ENCODE measurements around the gene SWAP70. TPM values are rescaled to one million over a fixed set of nuclear protein-coding genes. Genes with fewer than 3 reads are reported as not detected.

SWAP70 gene
- total and polyA plus RNA-seq, 2 of the 13 experiments (the other 11 are each of a cell fraction or from before 2014, with no cell fraction given) = 4.6 to 8.7 TPM

DNA sequence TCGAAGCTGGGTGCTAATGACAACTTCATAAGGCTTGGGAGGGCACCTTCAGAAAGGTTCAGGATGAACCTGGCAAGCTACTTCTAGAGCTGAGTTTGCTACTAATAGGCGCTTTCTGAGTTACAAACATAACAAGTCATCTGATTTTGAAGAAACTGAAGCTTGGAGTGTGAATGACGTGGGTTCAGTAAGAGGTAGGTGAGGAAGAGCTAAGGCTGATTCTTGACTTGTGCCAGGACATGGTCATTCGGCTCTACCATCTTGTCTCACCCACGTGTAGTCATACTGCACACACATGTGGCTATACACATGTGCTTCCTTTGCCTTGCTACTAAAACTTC is 56.4 kb downstream of the SWAP70 start:
- POLR2A ChIA-PET = no interaction called here
- CTCF ChIA-PET (ENCODE audit: low intra/inter-chr PET ratio, low total read pairs) = no interaction called here
- H3K4me3 ChIP-seq (replicated peaks in 1 of 3; ENCODE audit: insufficient read depth in 1 of 3, low read depth in 2 of 3, low read length in 3 of 3) = no peak overlapping the region
- no peaks in the 10 kb centered on the region for H3K27me3 ChIP-seq (ENCODE audit: control insufficient read depth in 1 of 2, insufficient read depth in 2 of 2, low read length in 2 of 2)
- peaks cover 0 to 2% of the 10 kb centered on the region in 2 experiments; a peak in 2 of 5 replicates for H3K36me3 ChIP-seq (replicated peaks in 1 of 2; ENCODE audit: control insufficient read depth in 1 of 2, insufficient read depth in 2 of 2, low read length in 2 of 2)
- TF ChIP-seq ZNF547 (CRISPR knock-in tag; IDR thresholded peaks at IDR 0.05) = no peak
- TF ChIP-seq, protein P1, sequence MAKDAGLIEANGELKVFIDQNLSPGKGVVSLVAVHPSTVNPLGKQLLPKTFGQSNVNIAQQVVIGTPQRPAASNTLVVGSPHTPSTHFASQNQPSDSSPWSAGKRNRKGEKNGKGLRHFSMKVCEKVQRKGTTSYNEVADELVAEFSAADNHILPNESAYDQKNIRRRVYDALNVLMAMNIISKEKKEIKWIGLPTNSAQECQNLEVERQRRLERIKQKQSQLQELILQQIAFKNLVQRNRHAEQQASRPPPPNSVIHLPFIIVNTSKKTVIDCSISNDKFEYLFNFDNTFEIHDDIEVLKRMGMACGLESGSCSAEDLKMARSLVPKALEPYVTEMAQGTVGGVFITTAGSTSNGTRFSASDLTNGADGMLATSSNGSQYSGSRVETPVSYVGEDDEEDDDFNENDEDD (CRISPR knock-in tag; IDR thresholded peaks at IDR 0.05; ENCODE audit: borderline replicate concordance) = no peak
- TF ChIP-seq SAP130 (CRISPR knock-in tag; IDR thresholded peaks at IDR 0.05; ENCODE audit: low read depth) = no peak
- no peak for TF ChIP-seq NFKBIZ (CRISPR knock-in tag; IDR thresholded peaks at IDR 0.05)
- TF ChIP-seq BHLHE40 (IDR thresholded peaks at IDR 0.05; ENCODE audit: low read length) = no peak
- TF ChIP-seq NFKB2 (CRISPR knock-in tag; IDR thresholded peaks at IDR 0.05; ENCODE audit: borderline replicate concordance) = no peak
- no peak for TF ChIP-seq HNF1A (IDR thresholded peaks at IDR 0.05; ENCODE audit: low read depth)
- no peak for TF ChIP-seq HNF1A (CRISPR knock-in tag; IDR thresholded peaks at IDR 0.05; ENCODE audit: borderline replicate concordance)
- no peaks in the 10 kb centered on the region for H4K20me1 ChIP-seq (ENCODE audit: insufficient read depth, low read length)
- 98% methylated on average over 5 of the region's 5 CpGs for WGBS (ENCODE audit: low lambda C conversion rate)
- no peak overlapping the region for H3K27ac ChIP-seq (ENCODE audit: extremely low read length, insufficient read depth, low read length)
- peaks cover 10% of the 10 kb centered on the region for H3K4me1 ChIP-seq (ENCODE audit: insufficient read depth, low read length)
- H3K9ac ChIP-seq (ENCODE audit: insufficient read depth, low read depth, low read length) = no peak overlapping the region
- intact Hi-C loops (cut with micrococcal nuclease; ENCODE audit: unreplicated experiment) (no loop called here), in situ Hi-C loops (cut with HindIII; ENCODE audit: extremely low pct_ligation_motif_present, low pct_unique_long_range_greater_than_20kb) (no loop called here)
- no peak overlapping the region for H3K4me2 ChIP-seq (ENCODE audit: low read depth, low read length)
- BruUV-seq (replicated peaks) = no TSS peak
- no peaks in the 10 kb centered on the region for H3K79me2 ChIP-seq (ENCODE audit: insufficient read depth, low read length)
- H2AFZ ChIP-seq (ENCODE audit: low read length) = no peak overlapping the region
- ATAC-seq = no peak
- no peaks in the 10 kb centered on the region for H3K9me3 ChIP-seq (ENCODE audit: low read length)
- FAIRE-seq = no peak
- no peak for DNase-seq (ENCODE audit: low spot score)
